Medulla oblongata (tissue), 1 donor: Measurements from ENCODE around the gene DLK1.

Source experiments
- DNase-seq: peaks from one replicate; pipeline ENCODE4 v3.0.0-alpha.2; 2015; ENCODE audit errors: extremely low spot score

DLK1 gene

GRCh38 chr14:100734031-100734990 lies 7.6 kb downstream of the DLK1 start:
- DNase-seq, result no peak

GRCh38 chr14:100735271-100735670 lies 8.6 kb downstream of the DLK1 start:
- DNase-seq, result no peak

- DNase-seq, result no peak
These were observed 9.8 kb downstream of the DLK1 start for GRCh38 chr14:100736269-100737180.

GRCh38 chr14:100737526-100737925 lies 10.8 kb downstream of the DLK1 start:
- DNase-seq, result no peak

GRCh38 chr14:100738269-100738691 lies 11.6 kb downstream of the DLK1 start:
- DNase-seq, result no peak

- DNase-seq, result no peak
These were observed 12.0 kb downstream of the DLK1 start for GRCh38 chr14:100738704-100739131.

- no peak for DNase-seq
These were observed 12.6 kb downstream of the DLK1 start for GRCh38 chr14:100739306-100739705.

GRCh38 chr14:100740196-100740825 lies 13.6 kb downstream of the DLK1 start:
- no peak for DNase-seq

- no peak for DNase-seq
These were observed 14.2 kb downstream of the DLK1 start for GRCh38 chr14:100740929-100741328.

GRCh38 chr14:100741966-100742365 lies 15.3 kb downstream of the DLK1 start:
- DNase-seq, result no peak

GRCh38 chr14:100746326-100746725 lies 19.6 kb downstream of the DLK1 start:
- DNase-seq, result no peak

GRCh38 chr14:100747021-100747586 lies 20.4 kb downstream of the DLK1 start:
- DNase-seq, result no peak

- DNase-seq, result no peak
These were observed 21.0 kb downstream of the DLK1 start for GRCh38 chr14:100747736-100748135.

- DNase-seq, result no peak
These were observed 21.7 kb downstream of the DLK1 start for GRCh38 chr14:100748403-100748802.

GRCh38 chr14:100748944-100749343 lies 22.3 kb downstream of the DLK1 start:
- no peak for DNase-seq

- DNase-seq, result no peak
These were observed 23.4 kb downstream of the DLK1 start for GRCh38 chr14:100749967-100750597.

- DNase-seq, result no peak
These were observed 24.3 kb downstream of the DLK1 start for GRCh38 chr14:100750762-100751699.

GRCh38 chr14:100754020-100754419 lies 27.3 kb downstream of the DLK1 start:
- DNase-seq, result no peak

GRCh38 chr14:100755649-100756048 lies 29.0 kb downstream of the DLK1 start:
- DNase-seq, result no peak

- no peak for DNase-seq
These were observed 34.8 kb downstream of the DLK1 start for GRCh38 chr14:100761481-100761880.
